Sigmoid colon (tissue), 7 donors: Measurements from ENCODE around the gene TRDMT1. TPM values are rescaled to one million over a fixed set of nuclear protein-coding genes. Genes with fewer than 3 reads are reported as not detected.

Experiments used
- DNase-seq: peaks from one replicate; pipeline ENCODE4 v3.0.0-alpha.2; 2019
- H3K27ac ChIP-seq, 4 donors: fragments of 200-600 bp; sonication (generic); one replicate each; pipeline ENCODE4 v1.5.1; 2016 to 2019; ENCODE audit warnings: mild to moderate bottlenecking in 1 of 4
- H3K27me3 ChIP-seq, 3 donors: fragments of 200-600 bp; sonication (generic); one replicate each; pipeline ENCODE4 v1.5.1; 2019; ENCODE audit warnings: mild to moderate bottlenecking in 1 of 3
- H3K36me3 ChIP-seq, 4 donors: fragments of 200-600 bp; sonication (generic); one replicate each; pipeline ENCODE4 v1.5.1; 2016 to 2019
- H3K4me1 ChIP-seq, 4 donors: fragments of 200-600 bp; sonication (generic); one replicate each; pipeline ENCODE4 v1.5.1; 2017 to 2019
- H3K4me3 ChIP-seq, 4 donors: fragments of 200-600 bp; sonication (generic); one replicate each; pipeline ENCODE4 v1.5.1; 2017 to 2019; ENCODE audit warnings: mild to moderate bottlenecking in 2 of 4, moderate library complexity in 1 of 4
- H3K9me3 ChIP-seq, 4 donors: fragments of 200-600 bp in 3 of 4; sonication (generic) in 3 of 4; one replicate each; pipeline versions ENCODE4 v1.5.1 to v1.6.1; 2013 to 2019
- EP300 ChIP-seq, 4 donors: sonication (generic); formaldehyde crosslinking; IDR thresholded peaks; one replicate each; pipeline ENCODE4 v1.6.1; 2017; ENCODE audit warnings: antibody characterized with exemption in 4 of 4
- POLR2A ChIP-seq, 2 donors: fragments of 450-650 bp; IDR thresholded peaks; one replicate each; pipeline ENCODE4 v1.6.1; 2016; ENCODE audit warnings: antibody characterized with exemption in 2 of 2, mild to moderate bottlenecking in 2 of 2, moderate library complexity in 2 of 2
- POLR2AphosphoS5 ChIP-seq, 4 donors: sonication (generic); formaldehyde crosslinking; IDR thresholded peaks; one replicate each; pipeline ENCODE4 v1.6.1; 2017; ENCODE audit warnings: antibody characterized with exemption in 4 of 4
- WGBS, 2 donors: extraction: QIAGEN DNeasy Blood & Tissue Kit; methylation state at CpG; one replicate each; pipeline ENCODE4 v1.1.7; 2013; 5-methylcytosine and 5-hydroxymethylcytosine counted together
- intact Hi-C: fragments of 100-400 bp; cut with DNase I; formaldehyde crosslinking; loops from one replicate; pipeline ENCODE4 v1.15.1; 2023
- polyA plus RNA-seq, 3 donors: library from polyadenylated mRNA; stranded (reverse); fragments of 200-250 nt; gene quantifications; one replicate each; pipeline ENCODE4 v1.2.3, GENCODE V29; 2013
- total RNA-seq, 4 donors: library from RNA; depleted of rRNA; stranded (reverse); fragments of >200 nt; gene quantifications; one replicate each; pipeline ENCODE4 v1.1.0, GENCODE V29; 2016
- TF ChIP-seq, protein P1 (sequence below), 4 experiments: fragments of 450-650 bp in 3 of 4; fragments of 200-600 bp in 1 of 4; IDR thresholded peaks; one replicate each; pipeline ENCODE4 v1.5.1; 2016 to 2019; ENCODE audit warnings: antibody characterized with exemption in 4 of 4, mild to moderate bottlenecking in 3 of 4, moderate library complexity in 2 of 4
- donor health status: healthy with polysubstance abuse.
- donor health status: Bipolar disorder and iron deficiency.
- donor health status: healthy.

Gene TRDMT1
- total and polyA plus RNA-seq, 7 donors, result 1.2 to 13.6 (median 7.5) TPM

DNA sequence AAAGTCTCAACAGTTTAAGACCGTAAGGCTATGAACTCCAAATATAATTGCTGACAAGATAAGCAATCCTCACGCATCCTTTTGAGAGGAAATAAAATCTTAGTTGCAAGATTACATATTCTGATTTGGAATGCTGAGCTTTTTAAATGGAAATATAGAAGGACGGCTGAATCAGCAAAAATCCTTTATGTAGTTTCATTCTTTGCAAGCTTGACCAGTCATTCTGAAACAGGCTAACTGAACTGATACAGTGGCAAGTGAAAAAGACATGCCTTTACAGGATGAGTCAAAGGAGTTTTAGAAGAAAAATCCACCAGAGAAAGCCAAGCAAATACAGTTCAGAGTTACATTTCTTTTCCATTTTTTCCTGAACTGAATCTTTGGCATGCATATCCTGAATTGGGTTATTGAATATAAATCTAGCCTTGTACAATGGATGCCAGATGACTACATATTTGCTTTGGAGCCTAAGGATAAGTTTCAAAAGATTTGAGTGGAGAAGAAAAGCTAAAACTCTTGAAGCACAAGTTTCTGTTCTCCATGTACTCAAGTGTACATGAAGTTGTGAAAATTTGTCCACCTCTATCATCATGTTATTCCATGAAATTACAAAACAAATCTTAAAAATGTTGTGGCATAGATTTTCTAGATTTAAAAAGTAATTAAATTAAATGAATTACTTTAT is 30.9 kb upstream of the TRDMT1 start:
- no peak for DNase-seq
- peaks cover 0 to 69% (median 23%) of the 10 kb centered on the region in 4 donors for H3K4me1 ChIP-seq
- peak overlapping the region; percentile 58 to 97 (median 92) for H3K27ac ChIP-seq
- 25 to 57% methylated on average over 3 of the region's 3 CpGs for WGBS, 2 donors
- TF ChIP-seq POLR2AphosphoS5 (IDR thresholded peaks at IDR 0.05), result no peak
- TF ChIP-seq, protein P1, sequence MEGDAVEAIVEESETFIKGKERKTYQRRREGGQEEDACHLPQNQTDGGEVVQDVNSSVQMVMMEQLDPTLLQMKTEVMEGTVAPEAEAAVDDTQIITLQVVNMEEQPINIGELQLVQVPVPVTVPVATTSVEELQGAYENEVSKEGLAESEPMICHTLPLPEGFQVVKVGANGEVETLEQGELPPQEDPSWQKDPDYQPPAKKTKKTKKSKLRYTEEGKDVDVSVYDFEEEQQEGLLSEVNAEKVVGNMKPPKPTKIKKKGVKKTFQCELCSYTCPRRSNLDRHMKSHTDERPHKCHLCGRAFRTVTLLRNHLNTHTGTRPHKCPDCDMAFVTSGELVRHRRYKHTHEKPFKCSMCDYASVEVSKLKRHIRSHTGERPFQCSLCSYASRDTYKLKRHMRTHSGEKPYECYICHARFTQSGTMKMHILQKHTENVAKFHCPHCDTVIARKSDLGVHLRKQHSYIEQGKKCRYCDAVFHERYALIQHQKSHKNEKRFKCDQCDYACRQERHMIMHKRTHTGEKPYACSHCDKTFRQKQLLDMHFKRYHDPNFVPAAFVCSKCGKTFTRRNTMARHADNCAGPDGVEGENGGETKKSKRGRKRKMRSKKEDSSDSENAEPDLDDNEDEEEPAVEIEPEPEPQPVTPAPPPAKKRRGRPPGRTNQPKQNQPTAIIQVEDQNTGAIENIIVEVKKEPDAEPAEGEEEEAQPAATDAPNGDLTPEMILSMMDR (IDR thresholded peaks at IDR 0.05), result no peak
- TF ChIP-seq EP300 (IDR thresholded peaks at IDR 0.05), result no peak
- TF ChIP-seq POLR2A (IDR thresholded peaks at IDR 0.05), result no peak
- H3K36me3 ChIP-seq, result peaks cover 33 to 60% (median 36%) of the 10 kb centered on the region in 4 donors
- H3K27me3 ChIP-seq, result no peaks in the 10 kb centered on the region
- intact Hi-C loops, result no loop called here
- peak overlapping the region in 2 of 4 donors; percentile 61 to 70 for H3K4me3 ChIP-seq
- no peaks in the 10 kb centered on the region for H3K9me3 ChIP-seq

DNA sequence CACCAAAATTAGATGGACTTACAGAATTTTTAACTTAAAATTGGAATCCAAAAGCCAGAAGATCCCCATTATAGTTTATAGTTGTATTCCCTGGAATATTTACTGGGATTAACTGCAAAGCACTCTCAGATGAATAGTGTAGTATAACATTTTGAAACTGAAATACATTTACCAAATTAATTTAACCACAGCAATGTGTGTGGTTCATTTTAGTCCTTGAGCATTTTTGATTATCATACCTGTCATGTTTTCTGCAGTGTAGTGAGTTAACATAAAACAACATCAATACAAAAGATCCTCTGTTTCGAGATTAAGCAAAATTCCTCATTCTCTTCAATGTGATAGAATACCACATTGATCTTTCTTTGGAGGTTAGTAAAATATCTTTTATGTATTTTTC is 30.3 kb upstream of the TRDMT1 start:
- peaks cover 0 to 76% (median 28%) of the 10 kb centered on the region in 4 donors for H3K4me1 ChIP-seq
- peaks cover 32 to 54% (median 36%) of the 10 kb centered on the region in 4 donors for H3K36me3 ChIP-seq
- H3K9me3 ChIP-seq, result no peaks in the 10 kb centered on the region
- intact Hi-C loops, result no loop called here
- peak overlapping the region; percentile 42 to 97 (median 92) for H3K27ac ChIP-seq
- no peak for DNase-seq
- H3K4me3 ChIP-seq, result peak overlapping the region in 3 of 4 donors; percentile 61 to 70 (median 61)
- no peak for TF ChIP-seq POLR2AphosphoS5 (IDR thresholded peaks at IDR 0.05)
- TF ChIP-seq EP300 (IDR thresholded peaks at IDR 0.05), result no peak
- TF ChIP-seq, protein P1 (IDR thresholded peaks at IDR 0.05), result no peak
- no peak for TF ChIP-seq POLR2A (IDR thresholded peaks at IDR 0.05)
- no peaks in the 10 kb centered on the region for H3K27me3 ChIP-seq
- WGBS, 2 donors, result 76 to 77% methylated on average over 1 of the region's 1 CpG

DNA sequence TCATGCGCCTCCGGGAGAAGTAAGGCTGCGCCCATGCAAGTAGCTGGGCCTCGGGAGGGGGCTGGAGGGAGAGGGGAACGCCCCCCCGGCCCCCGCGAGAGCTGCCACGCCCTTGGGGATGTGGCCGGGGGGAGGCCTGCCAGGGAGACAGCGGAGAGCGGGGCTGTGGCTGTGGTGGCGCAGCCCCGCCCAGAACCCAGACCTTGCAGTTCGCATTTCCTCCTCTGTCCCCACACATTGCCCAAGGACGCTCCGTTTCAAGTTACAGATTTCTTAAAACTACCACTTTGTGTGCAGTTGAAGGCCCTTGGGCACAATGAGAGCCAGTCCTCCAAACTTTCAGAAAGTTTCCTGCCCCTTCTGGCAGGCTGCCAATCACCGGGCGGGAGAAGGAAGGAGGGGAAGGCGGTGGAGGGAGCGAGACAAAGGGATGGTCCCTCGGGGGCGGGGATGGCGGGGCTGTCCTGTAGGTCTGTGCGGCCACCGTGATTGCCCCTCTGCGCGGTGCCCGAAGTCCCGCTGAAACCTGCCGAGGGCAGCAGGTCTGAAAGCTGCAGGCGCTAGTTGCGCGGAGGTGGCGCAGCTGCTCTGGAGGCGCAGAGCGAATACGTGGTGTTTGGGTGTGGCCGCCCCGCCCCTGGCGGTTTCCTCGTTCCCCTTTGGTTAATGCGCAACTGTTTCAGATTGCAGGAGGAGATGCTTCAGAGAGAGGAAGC is 28.7 kb upstream of the TRDMT1 start:
- Histone ChIP-seq H3K4me1 (peaks cover 0 to 73% (median 30%) of the 10 kb centered on the region in 4 donors), H3K36me3 (peaks cover 17 to 38% (median 20%) of the 10 kb centered on the region in 4 donors), H3K4me3 (peak overlapping the region; percentile 50 to 70 (median 61)), H3K27me3 (no peaks in the 10 kb centered on the region), H3K9me3 (no peaks in the 10 kb centered on the region), H3K27ac (peak overlapping the region; percentile 86 to 99 (median 97))
- DNase-seq, result peak; percentile 91
- 0% methylated on average over 43 of the region's 43 CpGs for WGBS, 2 donors
- TF ChIP-seq POLR2AphosphoS5 (IDR thresholded peaks at IDR 0.05) (peak; percentile 41 to 80 (median 70)), POLR2A (IDR thresholded peaks at IDR 0.05) (peak in 1 of 2 donors; percentile 54), EP300 (IDR thresholded peaks at IDR 0.05) (no peak)
- TF ChIP-seq, protein P1 (IDR thresholded peaks at IDR 0.05), result no peak
- intact Hi-C loops, result loop anchor here (2.0 kb wide), 1 partner anchor 29 kb away; the partner anchor contains the start of gene TRDMT1

DNA sequence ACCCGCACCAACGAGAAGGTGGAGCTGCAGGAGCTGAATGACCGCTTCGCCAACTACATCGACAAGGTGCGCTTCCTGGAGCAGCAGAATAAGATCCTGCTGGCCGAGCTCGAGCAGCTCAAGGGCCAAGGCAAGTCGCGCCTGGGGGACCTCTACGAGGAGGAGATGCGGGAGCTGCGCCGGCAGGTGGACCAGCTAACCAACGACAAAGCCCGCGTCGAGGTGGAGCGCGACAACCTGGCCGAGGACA is 28.2 kb upstream of the TRDMT1 start:
- 0% methylated on average over 21 of the region's 21 CpGs for WGBS, 2 donors
- TF ChIP-seq EP300 (IDR thresholded peaks at IDR 0.05) (no peak), POLR2A (IDR thresholded peaks at IDR 0.05) (no peak), POLR2AphosphoS5 (IDR thresholded peaks at IDR 0.05) (no peak)
- TF ChIP-seq, protein P1 (IDR thresholded peaks at IDR 0.05), result no peak
- Histone ChIP-seq H3K4me3 (peak overlapping the region; percentile 50 to 70 (median 61)), H3K4me1 (peaks cover 0 to 68% (median 30%) of the 10 kb centered on the region in 4 donors), H3K27ac (peak overlapping the region; percentile 86 to 99 (median 97)), H3K9me3 (no peaks in the 10 kb centered on the region), H3K27me3 (no peaks in the 10 kb centered on the region), H3K36me3 (peaks cover 12 to 33% (median 15%) of the 10 kb centered on the region in 4 donors)
- no peak for DNase-seq
- intact Hi-C loops, result loop anchor here (2.0 kb wide), 1 partner anchor 29 kb away; the partner anchor contains the start of gene TRDMT1
